ENCODE data around the gene DTNB. TPM values are rescaled to one million over a fixed set of nuclear protein-coding genes. Genes with fewer than 3 reads are reported as not detected.

The DTNB gene
- total and polyA plus RNA-seq, 10 of the 15 experiments (the other 5 are each of a cell fraction or from before 2014, with no cell fraction given), result 4.5 to 30.6 (median 11.9) TPM

- Histone ChIP-seq H3K36me3 (ENCODE audit: control insufficient read depth in 2 of 2, insufficient read depth in 2 of 2, low read length in 1 of 2) (0 out of 4 replicates have a peak, but pooled peaks cover 0 to 2% of the 10 kb centered on the region in 2 experiments), H4K20me1 (ENCODE audit: control insufficient read depth, insufficient read depth) (no peaks in the 10 kb centered on the region), H3K9me3 (replicated peaks; ENCODE audit: control insufficient read depth, insufficient read depth, low read length) (no peaks in the 10 kb centered on the region), H3K27me3 (replicated peaks in 1 of 2; ENCODE audit: control insufficient read depth in 2 of 2, insufficient read depth in 2 of 2, low read length in 1 of 2) (no peaks in the 10 kb centered on the region), H2AFZ (ENCODE audit: control insufficient read depth, low read depth, low read length) (no peak overlapping the region), H3K9ac (ENCODE audit: control insufficient read depth, insufficient read depth, low read length) (peak overlapping the region; percentile 72), H3K4me2 (ENCODE audit: control insufficient read depth, insufficient read depth) (peak overlapping the region; percentile 73), H3K79me2 (ENCODE audit: control insufficient read depth, insufficient read depth, low read length) (peaks cover 46% of the 10 kb centered on the region), H3K4me3 (peak overlapping the region; percentile 75), H3K27ac (ENCODE audit: control insufficient read depth, insufficient read depth) (peak overlapping the region; percentile 98), H3K4me1 (ENCODE audit: control insufficient read depth, insufficient read depth, low read length) (peaks cover 35% of the 10 kb centered on the region)
- WGBS (ENCODE audit: insufficient coverage, insufficient replicate concordance, low lambda C conversion rate, missing lambda C conversion rate), result 0% methylated on average over 2 of the region's 2 CpGs
- RAD21 ChIA-PET (ENCODE audit: unreplicated experiment), result interaction anchor here (0.6 to 7.4 kb wide), 17 partner anchors 10 to 147 kb away, joined by 3 to 189 read pairs (median 8); no protein-coding TSS in a partner anchor
- FAIRE-seq (no peak), DNase-seq (ENCODE audit: low read depth, low spot score) (peak; percentile 93), ATAC-seq (peak; percentile 64)
- intact Hi-C loops (cut with micrococcal nuclease; ENCODE audit: unreplicated experiment) (loop anchor here (2.0 to 5.0 kb wide), 3 partner anchors 76 to 144 kb away; no protein-coding TSS in a partner anchor), in situ Hi-C loops (cut with MboI) (no loop called here)
- SMC1A ChIA-PET (ENCODE audit: uncharacterized antibody, unreplicated experiment), result interaction anchor here (0.6 to 7.5 kb wide), 16 partner anchors 9 to 368 kb away, joined by 3 to 245 read pairs (median 6); no protein-coding TSS in a partner anchor
- CTCF ChIA-PET, result interaction anchor here (0.7 to 7.4 kb wide), 9 partner anchors 8 to 146 kb away, joined by 3 to 105 read pairs (median 6); no protein-coding TSS in a partner anchor
- POLR2A ChIA-PET, result interaction anchor here (0.5 to 7.4 kb wide), 11 partner anchors 15 to 142 kb away, joined by 3 to 192 read pairs (median 5); no protein-coding TSS in a partner anchor
- BruUV-seq (replicated peaks), result no TSS peak
- TF ChIP-seq MYC (IDR thresholded peaks at IDR 0.05; ENCODE audit: insufficient read depth, insufficient read length, insufficient replicate concordance, low read length, severe bottlenecking) (no peak), MYB (IDR thresholded peaks at IDR 0.05; ENCODE audit: borderline replicate concordance, low read depth, low read length) (no peak), HDGF (IDR thresholded peaks at IDR 0.05) (no peak), CBX3 (IDR thresholded peaks at IDR 0.05; ENCODE audit: borderline replicate concordance, low read depth) (no peak), EED (IDR thresholded peaks at IDR 0.05; ENCODE audit: low read depth) (0 out of 2 replicates have a peak, but pooled peaks have one; percentile 33), ZNF274 (IDR thresholded peaks at IDR 0.05; ENCODE audit: insufficient read depth, insufficient read length) (no peak), JUNB (IDR thresholded peaks at IDR 0.05) (no peak; the same call in 1 of the 2 replicates), ETV6 (conservative IDR thresholded peaks at IDR 0.05 in 1 of 2, IDR thresholded peaks at IDR 0.05 in 1 of 2; ENCODE audit: borderline replicate concordance in 1 of 2, low read depth in 1 of 2) (peak in 1 of 2 experiments; percentile 89; a peak in 2 of 4 replicates), BRCA1 (IDR thresholded peaks at IDR 0.05; ENCODE audit: low read depth, low read length) (no peak), PAX8 (IDR thresholded peaks at IDR 0.05) (no peak), ATF3 (IDR thresholded peaks at IDR 0.05; ENCODE audit: borderline replicate concordance, extremely low read depth, low read depth, low read length) (no peak), SMARCA5 (IDR thresholded peaks at IDR 0.05) (no peak), SUPT20H (IDR thresholded peaks at IDR 0.05; ENCODE audit: borderline replicate concordance, control insufficient read depth, low read depth, low read length) (no peak), KDM1A (IDR thresholded peaks at IDR 0.05; ENCODE audit: borderline replicate concordance) (no peak), ZBTB33 (IDR thresholded peaks at IDR 0.05) (no peak), ZBTB11 (CRISPR knock-in tag; IDR thresholded peaks at IDR 0.05) (no peak), CEBPB (IDR thresholded peaks at IDR 0.05; ENCODE audit: borderline replicate concordance in 1 of 2, low read depth in 2 of 2, low read length in 2 of 2) (0 out of 4 replicates have a peak, but pooled peaks of 1 of the 2 experiments have one; percentile 42), FOXK2 (IDR thresholded peaks at IDR 0.05) (no peak), CBX5 (IDR thresholded peaks at IDR 0.05; ENCODE audit: low read depth) (no peak)
These were observed 252.5 kb downstream of the DTNB start for GRCh38 chr2:25420820-25421237.

Data from GM12878 (cell line).